Measurements from ENCODE around the gene GNRHR. TPM values are rescaled to one million over a fixed set of nuclear protein-coding genes. Genes with fewer than 3 reads are reported as not detected.

Gene GNRHR
- total RNA-seq, 1 donor from 2014 or later = not detected

DNA sequence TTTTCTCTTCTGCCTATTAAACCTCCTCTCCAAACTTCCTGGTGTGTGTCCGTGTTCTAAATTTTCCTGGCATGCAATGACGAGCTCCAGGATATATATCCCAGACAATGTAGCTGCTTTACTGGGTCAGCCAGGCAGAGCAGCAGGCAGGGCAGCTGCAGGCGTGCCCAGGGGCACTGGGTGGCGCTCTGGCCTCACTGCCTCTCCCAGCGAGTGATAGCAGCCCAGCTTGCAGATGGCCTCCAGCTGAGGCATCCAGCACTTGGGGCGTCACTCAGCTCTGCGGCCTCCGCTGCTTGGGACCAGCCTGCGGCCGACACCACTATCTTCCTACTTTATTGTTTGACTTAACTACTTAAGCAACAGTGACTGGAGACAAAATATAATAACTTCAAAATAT, 30.2 kb downstream of the GNRHR start:
- no peak overlapping the region for H3K4me3 Mint-ChIP-seq (ENCODE audit: unreplicated experiment)
- H3K4me1 Mint-ChIP-seq (ENCODE audit: unreplicated experiment) = peaks cover 8% of the 10 kb centered on the region
- no peak for TF ChIP-seq CTCF (IDR thresholded peaks at IDR 0.05; ENCODE audit: unreplicated experiment)
- no peak overlapping the region for H3K27ac Mint-ChIP-seq (ENCODE audit: unreplicated experiment)
- peaks cover 1% of the 10 kb centered on the region for H3K27me3 Mint-ChIP-seq (ENCODE audit: unreplicated experiment)
- DNase-seq (ENCODE audit: low spot score) = no peak
- H3K36me3 Mint-ChIP-seq (ENCODE audit: low read depth, unreplicated experiment) = peaks cover 8% of the 10 kb centered on the region
- no peaks in the 10 kb centered on the region for H3K9me3 Mint-ChIP-seq (ENCODE audit: unreplicated experiment)

GRCh38 chr4:67723341-67723740, 30.8 kb downstream of the GNRHR start:
- Mint-ChIP-seq H3K9me3 (ENCODE audit: unreplicated experiment) (no peaks in the 10 kb centered on the region), H3K4me3 (ENCODE audit: unreplicated experiment) (no peak overlapping the region), H3K27me3 (ENCODE audit: unreplicated experiment) (peaks cover 1% of the 10 kb centered on the region), H3K4me1 (ENCODE audit: unreplicated experiment) (peaks cover 8% of the 10 kb centered on the region), H3K36me3 (ENCODE audit: low read depth, unreplicated experiment) (peaks cover 8% of the 10 kb centered on the region), H3K27ac (ENCODE audit: unreplicated experiment) (no peak overlapping the region)
- DNase-seq (ENCODE audit: low spot score) = no peak
- no peak for TF ChIP-seq CTCF (IDR thresholded peaks at IDR 0.05; ENCODE audit: unreplicated experiment)

DNA sequence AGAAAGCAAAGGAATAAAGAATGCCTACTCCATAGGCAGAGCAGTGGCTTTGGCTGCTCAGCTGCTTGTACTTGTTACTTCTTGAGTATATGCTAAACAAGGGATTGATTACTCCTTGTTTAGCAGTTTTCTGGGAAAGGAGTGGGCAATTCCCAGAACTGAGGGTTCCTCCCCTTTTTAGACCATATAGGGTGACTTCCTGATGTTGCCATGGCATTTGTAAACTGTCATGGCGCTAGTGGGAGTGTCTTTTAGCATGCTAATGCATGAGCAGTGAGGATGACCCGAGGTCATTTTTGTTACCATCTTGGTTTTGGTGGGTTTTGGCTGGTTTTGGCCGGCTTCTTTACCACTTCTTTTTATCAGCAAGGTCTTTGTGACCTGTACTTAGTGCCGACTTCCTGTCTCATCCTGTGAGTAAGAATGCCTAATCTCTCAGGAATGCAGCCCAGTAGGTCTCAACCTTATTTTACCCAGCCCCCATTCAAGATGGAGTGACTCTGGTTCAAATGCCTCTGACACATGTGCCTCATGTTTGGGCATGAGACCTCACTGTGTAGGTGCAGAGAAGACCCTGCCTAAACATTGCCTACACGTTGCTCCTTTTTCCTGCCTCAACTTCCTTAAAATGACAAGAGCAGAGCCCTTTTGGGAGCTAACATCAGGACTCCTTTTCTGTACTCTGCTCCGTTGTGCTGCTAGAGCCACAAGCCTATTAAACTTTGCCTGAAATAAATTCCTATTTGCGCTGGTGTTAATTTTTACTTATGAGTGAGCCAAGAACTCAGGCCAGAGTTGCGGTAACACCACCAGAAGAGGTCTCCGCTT, 32.2 kb downstream of the GNRHR start:
- Mint-ChIP-seq H3K4me1 (ENCODE audit: unreplicated experiment) (peaks cover 4% of the 10 kb centered on the region), H3K4me3 (ENCODE audit: unreplicated experiment) (no peak overlapping the region), H3K27me3 (ENCODE audit: unreplicated experiment) (peaks cover 1% of the 10 kb centered on the region), H3K36me3 (ENCODE audit: low read depth, unreplicated experiment) (peaks cover 9% of the 10 kb centered on the region), H3K27ac (ENCODE audit: unreplicated experiment) (no peak overlapping the region), H3K9me3 (ENCODE audit: unreplicated experiment) (no peaks in the 10 kb centered on the region)
- DNase-seq (ENCODE audit: low spot score) = no peak
- no peak for TF ChIP-seq CTCF (IDR thresholded peaks at IDR 0.05; ENCODE audit: unreplicated experiment)

- Mint-ChIP-seq H3K4me3 (ENCODE audit: unreplicated experiment) (peak overlapping the region; percentile 76), H3K27me3 (ENCODE audit: unreplicated experiment) (peaks cover 5% of the 10 kb centered on the region), H3K4me1 (ENCODE audit: unreplicated experiment) (no peaks in the 10 kb centered on the region), H3K36me3 (ENCODE audit: low read depth, unreplicated experiment) (peaks cover 12% of the 10 kb centered on the region), H3K9me3 (ENCODE audit: unreplicated experiment) (no peaks in the 10 kb centered on the region), H3K27ac (ENCODE audit: unreplicated experiment) (peak overlapping the region; percentile 81)
- DNase-seq (ENCODE audit: low spot score) = no peak
- TF ChIP-seq CTCF (IDR thresholded peaks at IDR 0.05; ENCODE audit: unreplicated experiment) = no peak
Measured at GRCh38 chr4:67721315-67721769, 32.8 kb downstream of the GNRHR start.

DNA sequence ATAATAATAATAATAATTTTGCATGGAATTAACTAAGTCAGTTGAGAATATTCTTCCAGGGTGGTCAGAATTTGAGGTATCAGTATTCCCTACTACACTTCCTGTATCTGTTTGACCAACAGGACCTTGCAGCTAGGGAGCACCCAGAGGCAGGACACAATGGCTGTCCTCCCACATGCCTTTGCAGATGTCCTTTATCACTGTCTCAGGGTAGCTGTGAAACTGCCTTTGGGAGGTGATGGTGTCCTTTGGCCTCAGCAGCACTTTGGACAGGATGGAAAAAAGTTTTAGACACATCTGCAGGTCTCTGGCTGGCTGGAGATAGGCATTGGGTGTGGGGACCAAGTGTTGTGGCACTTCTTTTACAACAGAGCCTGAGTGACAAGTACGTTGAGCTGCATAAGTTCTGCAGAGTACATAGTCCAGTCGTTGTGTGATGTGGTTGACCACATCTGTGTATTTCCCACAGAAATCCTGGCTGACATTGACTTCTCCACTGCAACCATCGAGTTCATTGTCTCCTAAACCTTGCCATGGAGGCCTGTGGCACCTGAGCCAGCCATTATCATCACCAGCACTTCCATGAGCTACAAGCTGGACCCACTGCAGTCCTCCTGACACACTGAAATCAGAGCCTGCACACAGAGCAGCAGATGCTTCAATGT, 34.1 kb downstream of the GNRHR start:
- TF ChIP-seq CTCF (IDR thresholded peaks at IDR 0.05; ENCODE audit: unreplicated experiment) = no peak
- H3K36me3 Mint-ChIP-seq (ENCODE audit: low read depth, unreplicated experiment) = peaks cover 16% of the 10 kb centered on the region
- DNase-seq (ENCODE audit: low spot score) = no peak
- peaks cover 5% of the 10 kb centered on the region for H3K27me3 Mint-ChIP-seq (ENCODE audit: unreplicated experiment)
- H3K4me1 Mint-ChIP-seq (ENCODE audit: unreplicated experiment) = no peaks in the 10 kb centered on the region
- H3K9me3 Mint-ChIP-seq (ENCODE audit: unreplicated experiment) = no peaks in the 10 kb centered on the region
- no peak overlapping the region for H3K4me3 Mint-ChIP-seq (ENCODE audit: unreplicated experiment)
- peak overlapping the region; percentile 9 for H3K27ac Mint-ChIP-seq (ENCODE audit: unreplicated experiment)

All from endothelial cell (in vitro differentiated cells).